Stimulated activated CD8-positive, alpha-beta memory T cell treated with anti-CD3 and anti-CD28 coated beads, Interleukin-15, amount 100 ng/mL, for 1 hour (primary cell): ENCODE measurements around the gene ADAM12.
"Not testable (repeated sequence)": the region's sequence is repeated elsewhere in the genome, so short reads cannot be mapped to it uniquely, and the experiment has no call there.

ENCODE experiments used
- DNase-seq: peaks from one replicate; pipeline ENCODE4 v3.0.0-alpha.2; 2020; ENCODE audit warnings: low read depth

Gene ADAM12

GRCh38 chr10:126262233-126262838, 125.9 kb downstream of the ADAM12 start:
- no peak for DNase-seq

- DNase-seq: no peak
These were observed 128.4 kb downstream of the ADAM12 start for GRCh38 chr10:126259760-126260479.

- no peak for DNase-seq
These were observed 131.4 kb downstream of the ADAM12 start for GRCh38 chr10:126256864-126257263.

GRCh38 chr10:126255313-126255712, 133.0 kb downstream of the ADAM12 start:
- DNase-seq: no peak

GRCh38 chr10:126253611-126253998, 134.7 kb downstream of the ADAM12 start:
- no peak for DNase-seq

GRCh38 chr10:126252884-126253610, 135.2 kb downstream of the ADAM12 start:
- DNase-seq: no peak

- DNase-seq: no peak
These were observed 136.4 kb downstream of the ADAM12 start for GRCh38 chr10:126251778-126252407.

- DNase-seq: no peak
These were observed 137.6 kb downstream of the ADAM12 start for GRCh38 chr10:126250527-126251310.

GRCh38 chr10:126250045-126250444, 138.2 kb downstream of the ADAM12 start:
- DNase-seq: no peak

GRCh38 chr10:126247446-126247975, 140.8 kb downstream of the ADAM12 start:
- DNase-seq: no peak

GRCh38 chr10:126246396-126246795, 141.9 kb downstream of the ADAM12 start:
- DNase-seq: not testable (repeated sequence)

- no peak for DNase-seq
These were observed 142.8 kb downstream of the ADAM12 start for GRCh38 chr10:126245501-126245900.

GRCh38 chr10:126243971-126244370, 144.3 kb downstream of the ADAM12 start:
- DNase-seq: no peak

- DNase-seq: no peak
These were observed 145.0 kb downstream of the ADAM12 start for GRCh38 chr10:126243306-126243705.

- DNase-seq: no peak
These were observed 145.6 kb downstream of the ADAM12 start for GRCh38 chr10:126242397-126243260.

GRCh38 chr10:126240483-126240882, 147.8 kb downstream of the ADAM12 start:
- no peak for DNase-seq

- DNase-seq: no peak
These were observed 148.4 kb downstream of the ADAM12 start for GRCh38 chr10:126239844-126240243.

- DNase-seq: no peak
These were observed 152.1 kb downstream of the ADAM12 start for GRCh38 chr10:126235979-126236851.
